K562 (cell line): ENCODE results near the gene CDADC1. TPM values are rescaled to one million over a fixed set of nuclear protein-coding genes. Genes with fewer than 3 reads are reported as not detected.

Source experiments
- BCL6 ChIP-seq: fragments of 250-450 bp; sonication (Bioruptor Pico); IDR thresholded peaks from 2 replicates; pipeline ENCODE4 v1.4.0; 2020
- CREB3 ChIP-seq: fragments of 450-650 bp; conservative IDR thresholded peaks from 2 replicates; pipeline ENCODE4 v1.6.1; 2016; ENCODE audit warnings: missing genetic modification characterization, low read depth, mild to moderate bottlenecking, missing compliant biosample characterization, moderate library complexity
- FOXO4 ChIP-seq: fragments of 450-650 bp; formaldehyde crosslinking; IDR thresholded peaks from 2 replicates; pipeline ENCODE4 v1.4.0; 2020; ENCODE audit warnings: mild to moderate bottlenecking, moderate library complexity
- NEUROD1 ChIP-seq: fragments of 150-350 bp; IDR thresholded peaks from 2 replicates; pipeline ENCODE4 v1.6.1; 2014; ENCODE audit warnings: borderline replicate concordance, low read length, low read depth; ENCODE audit not compliant: partially characterized antibody
- OTX1 ChIP-seq: fragments of 450-650 bp; formaldehyde crosslinking; IDR thresholded peaks from 2 replicates; pipeline ENCODE4 v1.4.0; 2022; ENCODE audit warnings: mild to moderate bottlenecking
- PML ChIP-seq: IDR thresholded peaks from 2 replicates; pipeline ENCODE4 v1.6.1; 2012; ENCODE audit warnings: low read length, inconsistent platforms
- RNF219 ChIP-seq: fragments of 250-450 bp; sonication (Bioruptor Pico); IDR thresholded peaks from 2 replicates; pipeline ENCODE4 v1.5.0; 2022; ENCODE audit warnings: mild to moderate bottlenecking
- SMAD3 ChIP-seq: fragments of 450-650 bp; formaldehyde crosslinking; conservative IDR thresholded peaks from 2 replicates; pipeline ENCODE4 v1.4.0; 2020; ENCODE audit warnings: mild to moderate bottlenecking
- SP1 ChIP-seq: sonication (generic); formaldehyde crosslinking; IDR thresholded peaks from 2 replicates; pipeline ENCODE4 v1.8.1; 2022; ENCODE audit warnings: mild to moderate bottlenecking, missing genetic modification reagents
- TRIM24 ChIP-seq, 2 experiments: fragments of 450-650 bp; IDR thresholded peaks; 2 replicates each; pipeline ENCODE4 v1.6.1; 2016
- TRIM25 ChIP-seq: fragments of 450-650 bp; IDR thresholded peaks from 2 replicates; pipeline ENCODE4 v1.7.0; 2016; ENCODE audit warnings: borderline replicate concordance
- U2AF1 ChIP-seq: fragments of 200-400 bp; formaldehyde crosslinking; optimal IDR thresholded peaks from 2 replicates; pipeline ENCODE3; 2017; ENCODE audit warnings: mild to moderate bottlenecking, low read depth, low read length, moderate library complexity
- U2AF2 ChIP-seq: fragments of 200-400 bp; formaldehyde crosslinking; optimal IDR thresholded peaks from 2 replicates; pipeline ENCODE3; 2017; ENCODE audit warnings: low read depth, mild to moderate bottlenecking, low read length
- USF1 ChIP-seq: sonication (generic); formaldehyde crosslinking; IDR thresholded peaks from 2 replicates; pipeline ENCODE4 v1.9.0; 2022; ENCODE audit warnings: mild to moderate bottlenecking, missing genetic modification reagents
- VEZF1 ChIP-seq: fragments of 200-800 bp; sonication (Bioruptor generic); IDR thresholded peaks from 2 replicates; pipeline ENCODE4 v1.6.1; 2017; ENCODE audit warnings: missing genetic modification characterization, missing compliant biosample characterization
- ZBTB17 ChIP-seq: fragments of 450-650 bp; formaldehyde crosslinking; IDR thresholded peaks from 2 replicates; pipeline ENCODE4 v1.4.0; 2020; ENCODE audit warnings: mild to moderate bottlenecking
- ZNF764 ChIP-seq: fragments of 250-450 bp; sonication (Bioruptor Pico); IDR thresholded peaks from 2 replicates; pipeline ENCODE4 v1.4.0; 2020; ENCODE audit warnings: low read depth, mild to moderate bottlenecking, moderate library complexity
- polyA plus RNA-seq, 8 experiments: library from polyadenylated mRNA; depleted of rRNA in 4 of 8; stranded (reverse) in 5 of 8; unstranded in 3 of 8; fragments of >200 nt; fragmentation: Nextera tagmentation in 2 of 8; fragmentation: Illumina TruSeq in 1 of 8; extraction: Ambion mirVana in 2 of 8; extraction: Trizol in 1 of 8; gene quantifications; 2 replicates each; pipeline versions ENCODE4 v1.2.1 to v1.2.3, GENCODE V29; 2011 to 2014; ENCODE audit warnings: inconsistent platforms in 1 of 8, missing spikeins in 1 of 8
- total RNA-seq, 7 experiments: library from RNA; depleted of rRNA in 6 of 7; stranded (reverse); fragments of >200 nt in 6 of 7; fragmentation: Illumina TruSeq in 2 of 7; extraction: Trizol in 2 of 7; gene quantifications; 2 replicates each; pipeline versions ENCODE4 v1.2.1 to v1.2.3, GENCODE V29; 2011 to 2021; ENCODE audit warnings: low replicate concordance in 1 of 7

CDADC1 gene
- total and polyA plus RNA-seq, 9 of the 15 experiments (the other 6 are each of a cell fraction or from before 2014, with no cell fraction given): 4.1 to 11.8 (median 6.3) TPM

- TF ChIP-seq SMAD3 (CRISPR knock-in tag): no peak
- no peak for TF ChIP-seq ZNF764 (CRISPR knock-in tag)
- TF ChIP-seq U2AF1: no peak
- TF ChIP-seq U2AF2: no peak
- no peak for TF ChIP-seq TRIM25
- TF ChIP-seq BCL6: no peak
- no peak for TF ChIP-seq FOXO4 (CRISPR knock-in tag)
- no peak for TF ChIP-seq TRIM24 (IDR thresholded peaks at IDR 0.05)
- peak; percentile 15 for TF ChIP-seq NEUROD1
- TF ChIP-seq USF1 (CRISPR knock-in tag): no peak
- peak; percentile 73 for TF ChIP-seq VEZF1 (CRISPR knock-in tag)
- TF ChIP-seq RNF219: no peak
- TF ChIP-seq ZBTB17 (CRISPR knock-in tag): no peak
- peak; percentile 62 for TF ChIP-seq SP1 (CRISPR knock-in tag)
- no peak for TF ChIP-seq CREB3 (tag)
- no peak for TF ChIP-seq OTX1 (CRISPR knock-in tag)
- peak; percentile 64 for TF ChIP-seq PML
Measured at GRCh38 chr13:49247643-49248621, at the start of gene CDADC1 (continued).
